GM23248 (cell line): ENCODE results near the gene SLC25A29. TPM values are rescaled to one million over a fixed set of nuclear protein-coding genes. Genes with fewer than 3 reads are reported as not detected.

Experiments used
- DNase-seq: peaks from one replicate; pipeline ENCODE4 v3.0.0-alpha.2; 2015
- H2AFZ ChIP-seq: fragments of 200-600 bp; sonication (generic); 2 replicates; pipeline ENCODE4 v1.6.1; 2016; ENCODE audit warnings: antibody characterized with exemption
- H3F3A ChIP-seq: fragments of 200-600 bp; sonication (generic); 2 replicates; pipeline ENCODE4 v1.6.1; 2016; ENCODE audit warnings: mild to moderate bottlenecking, antibody characterized with exemption, mixed run types; ENCODE audit not compliant: insufficient read depth
- H3K27ac ChIP-seq: fragments of 200-600 bp; sonication (generic); 2 replicates; pipeline ENCODE4 v1.5.1; 2016; ENCODE audit warnings: mild to moderate bottlenecking
- H3K27me3 ChIP-seq: fragments of 200-600 bp; sonication (generic); replicated peaks from 2 replicates; pipeline ENCODE4 v1.6.1; 2016; ENCODE audit warnings: mild to moderate bottlenecking; ENCODE audit not compliant: insufficient read depth
- H3K36me3 ChIP-seq: fragments of 200-600 bp; sonication (generic); 2 replicates; pipeline ENCODE4 v1.6.1; 2016; ENCODE audit warnings: low read depth, mild to moderate bottlenecking
- H3K4me1 ChIP-seq: fragments of 200-600 bp; sonication (generic); 2 replicates; pipeline ENCODE4 v1.6.1; 2016; ENCODE audit warnings: mild to moderate bottlenecking; ENCODE audit not compliant: insufficient read depth
- H3K4me2 ChIP-seq: fragments of 200-600 bp; sonication (generic); one replicate; pipeline ENCODE4 v1.6.1; 2016; ENCODE audit warnings: mild to moderate bottlenecking; ENCODE audit not compliant: unreplicated experiment
- H3K4me3 ChIP-seq: fragments of 200-600 bp; sonication (generic); 2 replicates; pipeline ENCODE4 v1.5.1; 2016; ENCODE audit warnings: mild to moderate bottlenecking
- H3K79me2 ChIP-seq: fragments of 200-600 bp; sonication (generic); 2 replicates; pipeline ENCODE4 v1.6.1; 2016; ENCODE audit warnings: mild to moderate bottlenecking; ENCODE audit not compliant: insufficient read depth
- H3K9ac ChIP-seq: fragments of 200-600 bp; sonication (generic); 2 replicates; pipeline ENCODE4 v1.6.1; 2016; ENCODE audit warnings: mild to moderate bottlenecking
- H3K9me2 ChIP-seq: fragments of 200-600 bp; sonication (generic); 2 replicates; pipeline ENCODE4 v1.6.1; 2016; ENCODE audit warnings: mixed run types, mild to moderate bottlenecking, moderate library complexity; ENCODE audit not compliant: insufficient read depth
- H3K9me3 ChIP-seq: fragments of 200-600 bp; sonication (generic); one replicate; pipeline ENCODE4 v1.6.1; 2017; ENCODE audit warnings: low read depth
- H4K20me1 ChIP-seq: fragments of 200-600 bp; sonication (generic); 2 replicates; pipeline ENCODE4 v1.6.0; 2016; ENCODE audit not compliant: insufficient read depth
- EZH2 ChIP-seq: fragments of 200-600 bp; sonication (generic); IDR thresholded peaks from 2 replicates; pipeline ENCODE4 v1.6.1; 2018; ENCODE audit warnings: antibody characterized with exemption, mild to moderate bottlenecking; ENCODE audit not compliant: insufficient read depth, poor library complexity, severe bottlenecking
- EZH2phosphoT487 ChIP-seq: fragments of 200-600 bp; sonication (generic); IDR thresholded peaks from 2 replicates; pipeline ENCODE4 v1.6.1; 2018; ENCODE audit warnings: antibody characterized with exemption, moderate library complexity, mild to moderate bottlenecking, low read depth; ENCODE audit not compliant: insufficient read depth
- WGBS, 2 experiments: methylation state at CpG; one replicate each; pipeline ENCODE4 v1.1.6; 2015 to 2017; ENCODE audit warnings: low lambda C conversion rate in 2 of 2, low coverage in 1 of 2; ENCODE audit errors: missing lambda C conversion rate in 2 of 2; 5-methylcytosine and 5-hydroxymethylcytosine counted together
- in situ Hi-C: fragments of 300-500 bp; cut with MboI; formaldehyde crosslinking; loops from 2 replicates; pipeline ENCODE4 v1.15.0; 2020
- microRNA counts: library from miRNA; unstranded; fragments of <30 nt; microRNA quantifications from one replicate; lab custom pipeline; 2016
- microRNA-seq: library from miRNA; unstranded; fragments of <30 nt; microRNA quantifications from one replicate; pipeline ENCODE4, GENCODE V29; 2016; ENCODE audit warnings: borderline number of aligned reads
- polyA plus RNA-seq: library from polyadenylated mRNA; unstranded; fragments of >200 nt; fragmentation: Nextera tagmentation; extraction: Ambion mirVana; gene quantifications from 2 replicates; pipeline ENCODE4 v1.2.1, GENCODE V29; 2016
- small RNA-seq: library from RNA; depleted of rRNA; stranded (forward); fragments of <200 nt; gene quantifications from one replicate; pipeline ENCODE3, GENCODE V24; 2014; ENCODE audit warnings: low read depth, low replicate concordance
- total RNA-seq: library from RNA; depleted of rRNA; stranded (reverse); fragments of >200 nt; shearing (Covaris generic); gene quantifications from 2 replicates; pipeline ENCODE4 v1.2.3, GENCODE V29; 2014; rRNA removed

The SLC25A29 gene
- total and polyA plus RNA-seq, 2 experiments from 2014 or later: 5.5 to 11.8 TPM

DNA sequence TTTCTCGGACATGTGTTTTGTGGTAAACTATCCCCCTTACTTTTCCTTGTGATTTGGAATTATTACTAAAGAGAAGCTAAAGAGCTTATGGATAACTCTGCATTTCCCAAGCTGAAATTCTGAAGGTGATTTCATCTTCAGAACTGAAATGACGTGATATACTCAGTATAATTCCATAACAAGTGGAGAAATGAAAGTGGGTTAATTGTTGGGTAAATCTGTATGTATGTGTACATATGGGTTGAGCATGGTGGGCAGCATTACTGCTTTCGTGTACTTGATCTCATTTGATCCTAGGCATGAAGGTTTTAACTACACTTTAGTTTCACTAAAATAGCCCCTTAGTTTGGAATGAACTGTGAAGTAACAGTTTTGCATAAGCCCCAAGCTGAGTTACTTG, 63.2 kb downstream of the SLC25A29 start:
- Histone ChIP-seq H3K9ac (no peak overlapping the region), H3F3A (peaks cover 34% of the 10 kb centered on the region), H3K4me1 (peaks cover 45% of the 10 kb centered on the region), H2AFZ (no peak overlapping the region), H3K9me3 (no peaks in the 10 kb centered on the region), H4K20me1 (peaks cover 19% of the 10 kb centered on the region; the same call in 1 of the 2 replicates), H3K27me3 (no peaks in the 10 kb centered on the region), H3K27ac (no peak overlapping the region), H3K4me3 (no peak overlapping the region), H3K36me3 (no peaks in the 10 kb centered on the region; the same call in 1 of the 2 replicates), H3K4me2 (peak overlapping the region; percentile 4), H3K79me2 (peaks cover 82% of the 10 kb centered on the region), H3K9me2 (no peaks in the 10 kb centered on the region)
- WGBS, 2 experiments: 88 to 91% methylated on average over 3 of the region's 3 CpGs
- in situ Hi-C loops: no loop called here
- no peak for DNase-seq
- no peak for TF ChIP-seq EZH2
- no peak for TF ChIP-seq EZH2phosphoT487

DNA sequence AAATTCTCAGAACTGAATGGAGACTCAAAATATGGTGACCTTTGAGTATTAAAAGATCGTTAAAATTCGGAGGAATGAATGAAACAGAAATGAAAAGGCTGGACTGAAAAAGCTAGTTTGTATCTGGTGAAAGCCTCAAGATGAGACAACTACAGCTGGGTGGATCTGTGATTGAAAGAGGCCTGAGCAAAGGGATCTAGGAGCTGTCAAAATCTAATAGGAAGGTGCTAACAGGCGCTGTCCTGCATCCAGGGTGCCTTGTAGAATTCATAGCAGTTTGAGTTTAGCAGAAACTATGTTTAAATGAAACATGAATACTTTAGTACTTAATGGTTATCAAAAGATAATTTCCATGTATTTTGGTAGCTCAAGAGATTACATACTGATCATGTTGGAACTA, 65.0 kb downstream of the SLC25A29 start:
- WGBS, 2 experiments: 37 to 40% methylated on average over 3 of the region's 3 CpGs
- peaks cover 43% of the 10 kb centered on the region for H3K4me1 ChIP-seq
- no peaks in the 10 kb centered on the region for H3K9me3 ChIP-seq
- in situ Hi-C loops: no loop called here
- no peak overlapping the region for H2AFZ ChIP-seq
- H3K36me3 ChIP-seq: no peaks in the 10 kb centered on the region; the same call in 1 of the 2 replicates
- peak overlapping the region; percentile 92 for H3K9ac ChIP-seq
- H3K27me3 ChIP-seq: no peaks in the 10 kb centered on the region
- H3K79me2 ChIP-seq: peaks cover 82% of the 10 kb centered on the region
- H4K20me1 ChIP-seq: peaks cover 12% of the 10 kb centered on the region
- H3K27ac ChIP-seq: peak overlapping the region; percentile 89
- peaks cover 36% of the 10 kb centered on the region for H3F3A ChIP-seq
- peak; percentile 34 for DNase-seq
- peak overlapping the region; percentile 97 for H3K4me2 ChIP-seq
- TF ChIP-seq EZH2phosphoT487 (no peak), EZH2 (no peak)
- H3K4me3 ChIP-seq: peak overlapping the region; percentile 90
- no peaks in the 10 kb centered on the region for H3K9me2 ChIP-seq

MicroRNAs within 50 kb of the gene (microRNA counts, 767-probe panel; counts per million panel counts)
- 447 counts per million, percentile 86 among the panel's probes with 10 or more counts for microRNA hsa-miR-345-5p (lab: Ali Mortazavi, UCI)

Small RNA genes within 50 kb of the gene (microRNA-seq; reads per million reads assigned to microRNA genes)
- gene MIR345 (99.2 reads per million, percentile 49 among the genes with 10 or more reads in this experiment), gene MIR6764 (not detected)

Small RNA genes within 50 kb of the gene (small RNA-seq; reads per million reads assigned to genes)
- gene MIR345 (0.56 reads per million), gene RN7SL523P (not detected)

Other genes with a start within 250 kb of the SLC25A29 start
- gene EVL, start 241.0 kb downstream of the SLC25A29 start, total RNA-seq: 15.8 and 29.9 TPM in 2 replicates
- 6.2 and 6.6 TPM in 2 replicates for gene EVL, start 241.0 kb downstream of the SLC25A29 start, polyA plus RNA-seq
- 1.4 TPM in 1 of 2 replicates, not detected in the other for gene DEGS2, start 146.8 kb downstream of the SLC25A29 start, total RNA-seq
- gene DEGS2, start 146.8 kb downstream of the SLC25A29 start, polyA plus RNA-seq: not detected in 2 replicates
- gene YY1, start 67.3 kb downstream of the SLC25A29 start, total RNA-seq: 43.3 and 45.3 TPM in 2 replicates
- 34.9 and 38.2 TPM in 2 replicates for gene YY1, start 67.3 kb downstream of the SLC25A29 start, polyA plus RNA-seq
- not detected in 2 replicates for gene SLC25A47, start 16.9 kb upstream of the SLC25A29 start, total RNA-seq
- gene SLC25A47, start 16.9 kb upstream of the SLC25A29 start, polyA plus RNA-seq: not detected in 2 replicates
- gene WDR25, start 70.0 kb upstream of the SLC25A29 start, total RNA-seq: 15.3 and 22.4 TPM in 2 replicates
- gene WDR25, start 70.0 kb upstream of the SLC25A29 start, polyA plus RNA-seq: 19.4 and 20.9 TPM in 2 replicates